KOPT-K1 (cell line): ENCODE data around the gene ERO1B.

Experiments used
- H3K27ac ChIP-seq: fragments of 200-600 bp; sonication (generic); 2 replicates; pipeline ENCODE4 v1.5.1; 2016; ENCODE audit warnings: antibody characterized with exemption, mild to moderate bottlenecking, low read depth, low read length; ENCODE audit not compliant: poor library complexity, severe bottlenecking
- H3K36me3 ChIP-seq: fragments of 200-600 bp; sonication (generic); 2 replicates; pipeline ENCODE4 v1.5.1; 2017; ENCODE audit warnings: antibody characterized with exemption, mild to moderate bottlenecking, low read length, moderate library complexity; ENCODE audit not compliant: insufficient read depth
- H3K9me3 ChIP-seq: fragments of 200-600 bp; sonication (generic); 2 replicates; pipeline ENCODE4 v1.5.1; 2017; ENCODE audit warnings: antibody characterized with exemption, low read length, mild to moderate bottlenecking; ENCODE audit not compliant: insufficient read depth, poor library complexity, severe bottlenecking

Gene ERO1B

DNA sequence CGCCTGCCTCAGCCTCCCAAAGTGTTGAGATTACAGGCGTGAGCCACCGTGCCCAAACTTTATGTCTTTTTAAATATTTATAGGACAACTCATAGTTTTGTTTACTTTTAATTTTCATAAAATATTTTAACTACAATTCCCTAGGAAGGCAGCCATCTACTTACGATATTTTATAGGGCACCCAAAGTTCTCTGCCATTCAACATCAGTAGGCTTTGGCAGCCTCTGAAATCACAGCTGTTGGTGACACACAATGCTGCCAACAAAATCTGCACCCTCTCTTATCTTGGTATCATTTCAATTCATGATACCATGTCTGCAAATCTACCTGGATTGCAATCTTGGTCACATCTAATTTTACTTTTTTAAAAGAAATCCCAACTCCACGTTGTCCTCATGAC is 27.1 kb upstream of the ERO1B start:
- no peak overlapping the region for H3K27ac ChIP-seq
- H3K9me3 ChIP-seq, result no peaks in the 10 kb centered on the region
- H3K36me3 ChIP-seq, result no peaks in the 10 kb centered on the region

DNA sequence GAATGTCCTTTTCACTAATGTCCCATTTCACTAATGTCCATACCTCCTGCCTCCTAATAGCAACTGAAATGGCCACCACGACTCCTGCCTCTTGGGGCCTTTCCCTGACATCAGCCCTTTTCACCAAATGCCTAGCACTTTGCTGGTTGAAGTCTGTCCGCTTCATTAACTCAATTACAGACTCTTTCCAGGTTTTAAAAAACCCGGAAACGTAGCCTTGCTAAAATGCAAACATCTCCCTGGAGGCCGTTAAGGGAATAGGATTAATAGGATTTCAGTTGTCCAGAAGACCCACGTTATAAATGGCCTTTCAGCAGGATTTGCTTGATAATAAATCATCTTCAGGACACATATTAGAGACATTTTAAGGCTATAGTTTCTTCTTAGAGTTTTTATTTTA is 25.7 kb upstream of the ERO1B start:
- no peak overlapping the region for H3K27ac ChIP-seq
- H3K36me3 ChIP-seq, result no peaks in the 10 kb centered on the region
- no peaks in the 10 kb centered on the region for H3K9me3 ChIP-seq

DNA sequence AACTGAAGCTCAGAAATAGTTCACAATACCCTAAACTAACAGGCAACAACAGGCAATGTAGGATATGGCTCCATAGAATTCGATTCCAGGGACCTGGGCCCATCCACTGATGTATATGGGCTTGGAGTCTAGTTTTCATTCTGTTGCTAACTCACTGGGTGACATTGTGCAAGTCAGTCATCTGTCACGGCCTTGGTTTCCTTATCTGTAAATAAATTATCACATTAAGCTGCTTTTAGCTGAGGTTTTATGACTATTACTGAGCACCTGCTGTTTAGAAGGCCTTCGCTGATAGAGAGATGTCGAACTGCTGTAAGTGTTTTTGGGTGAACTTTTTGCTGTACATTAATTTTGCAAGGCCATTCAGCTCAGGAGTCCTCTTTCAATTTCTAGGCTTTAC is 22.9 kb upstream of the ERO1B start:
- no peak overlapping the region for H3K27ac ChIP-seq
- no peaks in the 10 kb centered on the region for H3K36me3 ChIP-seq
- H3K9me3 ChIP-seq, result no peaks in the 10 kb centered on the region

DNA sequence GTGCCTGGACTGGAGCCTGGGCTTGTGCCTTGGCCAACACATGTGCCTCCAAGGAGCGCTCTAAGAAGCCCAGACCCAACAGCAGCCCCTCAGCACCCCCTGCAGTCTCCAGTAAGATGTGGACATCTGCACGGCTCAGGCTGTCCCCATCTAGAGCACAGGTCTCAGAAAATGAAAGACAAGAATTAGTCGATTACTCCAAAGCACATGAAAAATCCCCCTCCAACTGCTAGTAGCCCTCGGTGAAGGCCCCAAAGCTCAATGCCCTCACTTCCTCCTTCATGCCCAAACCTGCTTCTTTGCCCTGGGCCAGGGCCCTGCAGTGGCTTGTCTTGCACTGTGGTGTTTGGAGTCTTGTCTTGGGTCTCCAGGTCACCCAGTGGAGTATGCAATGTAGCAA is 21.9 kb upstream of the ERO1B start:
- H3K9me3 ChIP-seq, result no peaks in the 10 kb centered on the region
- no peaks in the 10 kb centered on the region for H3K36me3 ChIP-seq
- H3K27ac ChIP-seq, result no peak overlapping the region

DNA sequence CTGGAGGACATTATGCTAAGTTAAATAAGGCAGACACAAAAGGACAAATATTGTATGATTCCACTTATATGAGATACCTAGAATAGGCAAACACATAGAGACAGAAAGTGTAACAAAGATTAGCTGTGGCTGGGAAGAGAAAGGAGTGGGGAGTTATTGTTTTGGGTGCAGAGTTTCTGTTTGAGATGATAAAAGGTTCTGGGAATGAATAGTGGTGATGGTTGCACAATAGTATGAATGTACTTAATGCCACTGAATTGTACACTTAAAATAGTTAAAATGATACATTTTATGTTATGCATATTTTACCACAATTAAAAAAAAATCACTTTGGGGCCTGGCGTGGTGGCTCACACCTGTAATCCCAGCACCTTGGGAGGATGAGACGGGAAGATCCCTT is 21.2 kb upstream of the ERO1B start:
- no peaks in the 10 kb centered on the region for H3K36me3 ChIP-seq
- H3K9me3 ChIP-seq, result no peaks in the 10 kb centered on the region
- no peak overlapping the region for H3K27ac ChIP-seq

DNA sequence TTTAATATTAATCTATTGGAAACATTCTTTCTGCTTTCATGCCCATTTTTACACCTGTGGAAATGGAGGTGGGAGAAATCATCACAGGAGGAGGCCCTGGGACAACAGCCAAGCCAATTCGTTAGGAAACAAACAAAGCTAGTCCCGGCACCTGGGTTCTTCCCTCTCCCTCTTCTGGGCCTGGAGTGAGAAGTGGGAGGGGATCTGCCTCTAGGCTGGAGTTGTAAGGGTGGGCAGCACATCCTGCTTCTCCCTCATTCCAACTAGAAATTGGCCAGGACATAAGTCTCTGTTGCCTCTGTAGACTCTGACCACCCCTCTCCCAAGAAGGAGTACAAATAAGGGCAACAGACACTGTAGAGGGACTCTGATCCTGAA is 20.2 kb upstream of the ERO1B start:
- no peaks in the 10 kb centered on the region for H3K9me3 ChIP-seq
- no peak overlapping the region for H3K27ac ChIP-seq
- H3K36me3 ChIP-seq, result no peaks in the 10 kb centered on the region

DNA sequence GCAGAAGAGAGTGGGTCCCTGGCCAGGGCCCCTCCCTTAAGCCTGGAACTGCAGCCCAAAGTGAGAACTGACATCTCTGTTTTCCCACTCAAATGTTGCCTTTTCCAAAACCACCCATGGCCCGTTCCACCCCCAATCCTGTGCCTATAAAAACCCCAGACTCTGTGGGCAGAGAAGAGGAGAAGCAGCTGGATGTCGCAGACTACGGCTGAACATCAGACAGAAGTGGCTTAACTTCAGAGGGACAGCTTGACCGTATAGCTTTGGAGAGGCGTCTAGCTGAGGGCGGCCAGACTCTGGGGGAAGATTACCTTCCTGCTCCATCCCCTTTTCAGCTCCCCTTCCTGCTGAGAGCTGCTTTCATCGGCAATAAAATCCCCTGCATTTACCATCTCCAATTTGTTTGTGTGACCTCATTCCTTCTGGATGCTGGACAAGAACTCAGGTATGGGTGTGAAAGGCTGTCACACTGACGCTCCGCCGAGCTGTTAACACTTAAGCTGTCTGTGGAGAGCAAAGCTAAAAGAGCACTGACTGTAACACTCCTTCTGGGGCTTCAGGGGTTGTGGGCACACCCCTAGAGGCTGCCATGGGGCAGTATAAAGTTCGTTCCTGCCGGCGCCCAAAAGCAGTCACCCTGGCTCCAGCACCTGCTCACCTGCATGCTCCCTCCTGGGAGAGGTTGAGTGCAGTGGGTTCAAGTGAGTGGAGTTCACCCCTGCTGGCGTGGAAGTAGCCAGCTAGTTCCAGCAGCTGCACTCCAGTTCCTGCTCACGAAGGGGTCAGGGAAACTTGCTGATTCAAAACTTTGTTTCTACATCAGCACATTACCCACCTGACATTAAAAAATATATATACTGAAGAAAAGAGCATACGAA is 19.6 kb upstream of the ERO1B start:
- Histone ChIP-seq H3K36me3 (no peaks in the 10 kb centered on the region), H3K9me3 (no peaks in the 10 kb centered on the region), H3K27ac (no peak overlapping the region)

DNA sequence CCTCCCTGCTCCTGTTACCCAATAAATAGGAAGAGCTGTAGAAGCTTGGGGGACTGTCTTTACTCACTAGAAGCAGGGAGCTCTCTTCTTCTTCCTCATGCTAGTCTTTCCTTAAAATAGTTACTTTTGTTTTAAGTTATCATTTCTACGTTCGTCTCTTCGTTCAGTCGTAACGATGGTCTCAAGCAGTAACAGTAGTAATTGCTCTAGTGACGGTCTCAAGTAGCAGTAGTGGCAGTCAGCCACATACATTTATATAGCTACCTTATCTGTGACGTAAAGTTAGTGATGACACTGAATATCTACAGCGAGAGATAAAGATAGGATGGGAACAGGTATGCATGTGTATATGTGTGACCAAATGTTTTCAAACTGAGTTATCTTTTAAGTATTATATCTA is 15.4 kb upstream of the ERO1B start:
- Histone ChIP-seq H3K9me3 (no peaks in the 10 kb centered on the region), H3K27ac (no peak overlapping the region), H3K36me3 (no peaks in the 10 kb centered on the region)

DNA sequence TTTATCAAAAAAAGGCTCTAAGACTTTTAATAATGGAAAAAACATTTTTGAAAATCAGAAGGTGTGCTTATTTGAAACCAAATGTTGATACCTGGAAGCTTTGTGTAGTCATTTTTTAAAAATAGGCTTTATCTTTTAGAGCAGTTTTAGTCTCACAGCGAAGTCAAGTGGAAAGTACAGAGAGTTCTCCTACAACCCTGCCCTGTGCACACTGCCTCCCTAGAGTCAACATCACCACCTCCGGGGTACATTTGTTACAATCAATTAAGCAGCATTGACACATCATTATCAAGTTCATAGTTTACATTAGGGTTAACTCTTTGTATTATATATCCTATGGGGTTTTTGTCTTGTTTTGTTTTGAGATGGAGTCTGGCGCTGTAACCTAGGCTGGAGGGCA is 10.7 kb upstream of the ERO1B start:
- H3K36me3 ChIP-seq, result no peaks in the 10 kb centered on the region
- H3K27ac ChIP-seq, result no peak overlapping the region
- no peaks in the 10 kb centered on the region for H3K9me3 ChIP-seq

DNA sequence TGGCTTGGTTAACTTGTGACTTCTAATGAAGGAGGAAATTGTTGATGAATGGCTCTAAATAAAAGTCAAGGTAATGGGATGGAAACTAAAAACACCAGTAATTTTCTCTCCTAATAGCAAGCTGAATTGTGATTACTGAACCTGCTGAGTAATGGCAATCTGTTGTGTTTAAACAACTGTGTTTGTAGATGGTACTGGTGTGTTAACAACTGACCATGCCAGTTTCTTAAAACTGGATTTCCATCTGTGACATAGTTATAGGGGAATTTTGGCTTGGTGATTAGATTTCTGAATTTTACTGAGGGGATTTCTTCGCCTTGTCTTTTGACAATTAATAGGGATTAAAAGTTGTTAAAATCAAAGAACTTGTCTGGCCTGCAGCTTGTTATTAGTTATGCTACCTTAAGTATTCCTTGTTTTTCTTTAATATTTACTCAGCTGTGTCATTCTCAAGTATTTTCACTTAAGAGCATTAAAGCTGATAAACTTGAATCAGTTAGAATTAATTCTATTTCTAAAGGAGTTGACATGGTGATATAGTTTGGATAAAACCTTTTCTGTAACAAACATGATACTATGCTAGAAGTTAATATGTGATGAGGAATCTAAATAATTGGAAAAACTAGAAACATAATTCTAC is 7.9 kb upstream of the ERO1B start:
- H3K9me3 ChIP-seq, result no peaks in the 10 kb centered on the region
- no peak overlapping the region for H3K27ac ChIP-seq
- H3K36me3 ChIP-seq, result no peaks in the 10 kb centered on the region

DNA sequence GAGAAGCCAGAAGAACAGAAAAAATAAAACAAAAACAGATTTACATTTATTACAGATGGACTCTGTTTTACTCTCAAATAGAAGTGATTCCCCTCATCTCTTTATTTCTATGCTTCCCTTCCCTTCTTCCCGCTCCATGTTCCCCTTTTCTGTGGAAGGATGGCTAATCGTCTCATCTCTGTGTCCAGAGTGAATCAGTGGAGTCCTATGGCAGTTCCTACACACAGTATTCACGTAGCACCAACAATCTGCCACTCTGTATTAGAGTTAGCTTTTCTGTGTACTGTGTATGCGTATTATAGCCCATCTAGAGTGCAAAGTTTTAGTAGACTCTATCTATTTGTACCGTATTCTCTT is 6.8 kb upstream of the ERO1B start:
- Histone ChIP-seq H3K9me3 (no peaks in the 10 kb centered on the region), H3K27ac (no peak overlapping the region)

DNA sequence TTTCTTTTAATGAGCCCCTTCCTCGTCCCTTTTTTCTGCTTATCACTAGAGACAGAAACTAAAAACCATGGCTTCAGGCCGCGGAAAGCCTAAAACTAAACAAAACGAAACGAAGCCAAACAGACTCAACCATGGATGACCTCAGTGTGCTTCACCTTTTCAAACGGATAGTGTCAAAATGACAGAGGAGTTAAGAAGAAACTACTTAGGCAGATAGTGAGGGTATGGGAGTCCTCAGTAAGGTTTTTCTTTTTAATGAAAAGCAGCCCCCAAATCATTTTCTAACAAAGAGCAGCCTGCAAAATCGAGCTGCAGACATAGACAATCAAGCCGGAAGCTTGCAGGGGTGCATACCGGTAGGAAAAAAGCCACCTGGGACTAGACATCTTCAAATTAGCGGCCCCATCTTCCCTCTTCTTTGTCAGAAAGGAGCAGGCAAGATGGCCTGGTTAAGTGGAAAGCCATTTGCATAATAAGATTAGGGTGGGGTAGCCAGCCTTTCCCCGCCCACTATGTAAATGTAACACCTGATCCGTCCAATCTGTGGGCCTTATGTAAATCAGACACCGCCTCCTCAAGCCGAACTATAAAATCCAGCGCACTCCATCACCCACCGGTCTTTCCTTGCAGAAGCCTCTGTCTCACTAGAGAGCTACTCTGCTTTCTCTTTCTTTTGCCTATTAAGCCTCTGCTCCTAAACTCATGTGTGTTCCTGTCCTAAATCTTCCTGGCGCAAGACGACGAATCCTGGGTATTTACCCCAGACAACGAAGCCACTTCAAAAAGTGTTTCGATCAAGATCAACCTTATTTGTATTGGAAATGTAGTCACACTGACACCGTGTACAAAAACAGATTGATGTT is 6.2 kb upstream of the ERO1B start:
- Histone ChIP-seq H3K36me3 (no peaks in the 10 kb centered on the region), H3K9me3 (no peaks in the 10 kb centered on the region), H3K27ac (no peak overlapping the region)

More for the DNA sequence above, 6.8 kb upstream of the ERO1B start:
- H3K36me3 ChIP-seq, result no peaks in the 10 kb centered on the region

DNA sequence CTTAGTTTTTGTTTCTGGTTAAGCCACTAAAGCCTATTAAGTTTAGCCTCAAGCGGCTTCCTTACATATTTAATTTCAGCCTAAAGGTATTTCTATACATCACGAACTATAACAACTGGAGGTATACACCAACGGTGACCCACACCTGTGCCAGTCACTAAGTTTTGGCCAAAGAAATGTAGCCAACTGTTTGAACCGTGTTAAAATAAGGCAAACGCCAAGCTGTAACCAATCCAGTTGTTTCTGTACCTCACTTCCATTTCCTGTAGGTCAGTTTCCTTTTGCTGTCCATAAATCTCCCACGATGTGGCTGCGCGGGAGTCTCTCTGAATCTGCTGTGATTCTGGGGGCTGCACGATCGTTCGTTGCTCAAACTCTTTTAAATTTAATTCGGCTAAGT is 5.6 kb upstream of the ERO1B start:
- no peaks in the 10 kb centered on the region for H3K36me3 ChIP-seq
- H3K9me3 ChIP-seq, result no peaks in the 10 kb centered on the region
- no peak overlapping the region for H3K27ac ChIP-seq

DNA sequence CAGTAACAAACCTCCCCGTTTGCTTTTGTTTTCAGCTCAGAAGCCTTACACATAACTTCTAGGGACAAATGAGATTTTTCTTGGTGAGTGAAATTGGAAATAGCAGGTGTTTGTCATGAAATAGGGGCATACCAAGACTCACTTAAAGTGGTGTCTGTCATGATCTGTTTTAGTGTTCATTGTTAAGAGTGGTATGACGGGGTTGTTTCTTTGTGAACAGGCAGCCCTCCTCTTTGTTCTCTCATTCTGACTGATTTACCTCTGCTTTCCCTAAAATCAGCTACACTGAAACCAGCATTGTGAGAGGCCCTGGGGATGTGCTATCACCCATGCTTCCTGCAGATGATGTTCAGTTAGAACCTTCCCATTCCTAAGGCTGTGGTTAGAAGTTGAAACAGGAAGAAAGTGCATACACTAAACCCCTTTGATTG is 2.5 kb upstream of the ERO1B start:
- no peaks in the 10 kb centered on the region for H3K9me3 ChIP-seq
- H3K36me3 ChIP-seq, result no peaks in the 10 kb centered on the region
- peak overlapping the region; percentile 32 for H3K27ac ChIP-seq

DNA sequence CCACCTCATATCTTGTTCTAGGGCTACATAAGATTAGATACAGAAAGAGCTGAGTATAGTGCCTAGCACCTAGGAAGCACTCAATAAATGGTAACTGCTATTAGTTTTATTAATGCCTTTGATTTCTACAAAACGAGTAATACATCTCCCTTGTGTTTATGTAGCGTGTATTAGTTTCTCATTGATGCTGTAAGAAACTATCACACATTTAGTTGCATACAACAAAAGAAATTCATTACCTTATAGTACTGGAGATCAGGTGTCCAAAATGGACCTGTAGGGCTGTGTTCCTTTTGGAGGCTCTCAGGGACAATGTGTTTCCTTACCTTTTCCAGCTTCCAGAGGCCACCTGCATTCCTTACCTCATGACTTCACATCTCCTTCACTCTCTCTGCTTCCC is 961 bp upstream of the ERO1B start:
- no peak overlapping the region for H3K27ac ChIP-seq
- no peaks in the 10 kb centered on the region for H3K36me3 ChIP-seq
- no peaks in the 10 kb centered on the region for H3K9me3 ChIP-seq
